H1 (cell line): Measurements from ENCODE around the gene CSAG1. TPM values are rescaled to one million over a fixed set of nuclear protein-coding genes. Genes with fewer than 3 reads are reported as not detected.

Experiments used
- CTCF ChIA-PET: fragments of 300-600 bp; sonication (Branson Sonifier 250); formaldehyde crosslinking; loops from one replicate; lab custom pipeline; 2021; ENCODE audit not compliant: partially characterized antibody; lab: Charles Lee
- POLR2A ChIA-PET: fragments of 300-600 bp; sonication (Branson Sonifier 250); formaldehyde crosslinking; loops from one replicate; lab custom pipeline; 2021; ENCODE audit warnings: inconsistent platforms; ENCODE audit not compliant: partially characterized antibody; lab: Charles Lee
- DNase-seq, 2 experiments: peaks; one replicate each; pipeline versions ENCODE4 v3.0.0 to v3.0.0-alpha.2; 2010 to 2022; ENCODE audit warnings: low spot score in 2 of 2, low read depth in 1 of 2, mixed read lengths in 1 of 2
- FAIRE-seq: peaks from 2 replicates; lab custom pipeline; 2011; peaks lifted over from hg19 to GRCh38; lab: Jason Lieb, UNC
- H2AFZ ChIP-seq: 2 replicates; pipeline ENCODE4 v1.8.1; 2012; ENCODE audit warnings: low read length, inconsistent platforms
- H2AK5ac ChIP-seq: 2 replicates; pipeline ENCODE4 v1.6.1; 2013; ENCODE audit warnings: low read depth, low read length
- H2BK120ac ChIP-seq: replicated peaks from 2 replicates; pipeline ENCODE3; 2013; ENCODE audit warnings: low read depth, low read length, inconsistent platforms
- H2BK12ac ChIP-seq: 2 replicates; pipeline ENCODE4 v1.6.1; 2013; ENCODE audit warnings: low read depth, low read length
- H2BK15ac ChIP-seq: 2 replicates; pipeline ENCODE4 v1.6.1; 2013; ENCODE audit warnings: low read length
- H2BK20ac ChIP-seq: 2 replicates; pipeline ENCODE4 v1.6.1; 2013; ENCODE audit warnings: low read length
- H2BK5ac ChIP-seq: 2 replicates; pipeline ENCODE4 v1.6.1; 2013; ENCODE audit warnings: low read depth, low read length
- H3K14ac ChIP-seq: 2 replicates; pipeline ENCODE4 v1.6.1; 2013; ENCODE audit warnings: inconsistent platforms; ENCODE audit not compliant: insufficient read length
- H3K18ac ChIP-seq: 2 replicates; pipeline ENCODE4 v1.6.1; 2013; ENCODE audit warnings: low read length; ENCODE audit errors: extremely low read depth
- H3K23ac ChIP-seq: 2 replicates; pipeline ENCODE4 v1.6.1; 2013; ENCODE audit warnings: inconsistent platforms; ENCODE audit not compliant: insufficient read length
- H3K23me2 ChIP-seq: 2 replicates; pipeline ENCODE4 v1.6.1; 2013; ENCODE audit warnings: low read depth, low read length
- H3K27ac ChIP-seq: 2 replicates; pipeline ENCODE4 v1.6.1; 2011; ENCODE audit warnings: low read depth, low read length, inconsistent platforms
- H3K27me3 ChIP-seq, 4 experiments: replicated peaks in 1 of 4; 1 replicate in 1 of 4; 2 replicates in 3 of 4; pipeline versions ENCODE4 v1.6.1 to v1.8.1; 2011 to 2013; ENCODE audit warnings: low read length in 3 of 4, mild to moderate bottlenecking in 3 of 4, inconsistent platforms in 2 of 4, mixed read lengths in 2 of 4, moderate library complexity in 1 of 4; ENCODE audit not compliant: control insufficient read depth in 3 of 4, insufficient read depth in 3 of 4; ENCODE audit errors: extremely low read depth in 1 of 4
- H3K36me3 ChIP-seq, 4 experiments: 2 replicates each; pipeline versions ENCODE4 v1.6.1 to v1.8.1; 2011 to 2013; ENCODE audit warnings: mild to moderate bottlenecking in 4 of 4, low read length in 3 of 4, moderate library complexity in 2 of 4, control low read depth in 1 of 4, inconsistent platforms in 1 of 4; ENCODE audit not compliant: insufficient read depth in 4 of 4, control insufficient read depth in 2 of 4
- H3K4ac ChIP-seq: replicated peaks from 2 replicates; pipeline ENCODE3; 2013; ENCODE audit warnings: low read length, low read depth, mixed read lengths, inconsistent platforms; ENCODE audit not compliant: insufficient read length
- H3K4me1 ChIP-seq, 4 experiments: replicated peaks in 1 of 4; 1 replicate in 1 of 4; 2 replicates in 3 of 4; pipeline versions ENCODE4 v1.6.1 to v1.8.1; 2011 to 2013; ENCODE audit warnings: low read length in 3 of 4, inconsistent platforms in 2 of 4, mixed read lengths in 1 of 4; ENCODE audit not compliant: insufficient read depth in 4 of 4, control insufficient read depth in 3 of 4
- H3K4me2 ChIP-seq, 2 experiments: 2 replicates each; pipeline versions ENCODE4 v1.6.1 to v1.8.1; 2011 to 2013; ENCODE audit warnings: low read depth in 2 of 2, low read length in 2 of 2, control low read depth in 1 of 2, inconsistent platforms in 1 of 2, mild to moderate bottlenecking in 1 of 2; ENCODE audit not compliant: insufficient read depth in 1 of 2
- H3K4me3 ChIP-seq, 4 experiments: fragments of 200-600, 300-600 bp in 1 of 4; sonication (generic), shearing (Covaris generic), sonication (Bioruptor Twin) in 1 of 4; 2 replicates each; pipeline versions ENCODE4 v1.5.1 to v1.8.1; 2011 to 2016; ENCODE audit warnings: low read length in 4 of 4, low read depth in 3 of 4, control low read depth in 2 of 4, inconsistent platforms in 2 of 4, mild to moderate bottlenecking in 2 of 4, mixed read lengths in 1 of 4, moderate library complexity in 1 of 4; ENCODE audit not compliant: insufficient read depth in 2 of 4; ENCODE audit errors: extremely low read depth in 1 of 4
- H3K56ac ChIP-seq: replicated peaks from 2 replicates; pipeline ENCODE3; 2013; ENCODE audit warnings: low read depth, mild to moderate bottlenecking, mixed read lengths, low read length, inconsistent platforms; ENCODE audit not compliant: insufficient read length
- H3K79me1 ChIP-seq: 2 replicates; pipeline ENCODE4 v1.6.1; 2013; ENCODE audit warnings: low read depth, low read length, control low read depth
- H3K79me2 ChIP-seq, 2 experiments: 2 replicates each; pipeline versions ENCODE4 v1.6.1 to v1.8.1; 2012 to 2013; ENCODE audit warnings: low read length in 2 of 2, mild to moderate bottlenecking in 2 of 2, inconsistent platforms in 1 of 2; ENCODE audit not compliant: insufficient read depth in 2 of 2, control insufficient read depth in 1 of 2
- H3K9ac ChIP-seq, 4 experiments: replicated peaks in 1 of 4; 1 replicate in 1 of 4; 2 replicates in 3 of 4; pipeline versions ENCODE4 v1.6.1 to v1.8.1; 2011 to 2013; ENCODE audit warnings: low read depth in 3 of 4, low read length in 3 of 4, control low read depth in 2 of 4, mild to moderate bottlenecking in 2 of 4, moderate library complexity in 2 of 4, inconsistent platforms in 1 of 4; ENCODE audit errors: extremely low read depth in 1 of 4
- H3K9me3 ChIP-seq, 2 experiments: 2 replicates each; pipeline versions ENCODE4 v1.6.1 to v1.8.1; 2012 to 2013; ENCODE audit warnings: mild to moderate bottlenecking in 2 of 2, moderate library complexity in 2 of 2, control low read depth in 1 of 2, inconsistent platforms in 1 of 2, low read depth in 1 of 2, low read length in 1 of 2, mixed read lengths in 1 of 2; ENCODE audit not compliant: insufficient read depth in 2 of 2
- H4K20me1 ChIP-seq, 2 experiments: replicated peaks in 1 of 2; 2 replicates each; pipeline versions ENCODE3 to v1.8.1; 2011 to 2013; ENCODE audit warnings: inconsistent platforms in 2 of 2, low read length in 2 of 2, mild to moderate bottlenecking in 1 of 2; ENCODE audit not compliant: insufficient read depth in 2 of 2, control insufficient read depth in 1 of 2
- H4K5ac ChIP-seq: 2 replicates; pipeline ENCODE4 v1.6.1; 2013; ENCODE audit warnings: low read length, low read depth, mixed read lengths, inconsistent platforms; ENCODE audit not compliant: insufficient read length
- H4K8ac ChIP-seq: 2 replicates; pipeline ENCODE4 v1.8.0; 2013; ENCODE audit warnings: mild to moderate bottlenecking, moderate library complexity, low read length, inconsistent platforms; ENCODE audit not compliant: insufficient read depth; ENCODE audit errors: extremely low read depth
- H4K91ac ChIP-seq: replicated peaks from 2 replicates; pipeline ENCODE3; 2013; ENCODE audit warnings: low read length, mixed read lengths, inconsistent platforms; ENCODE audit not compliant: insufficient read length
- ATF2 ChIP-seq: IDR thresholded peaks from 2 replicates; pipeline ENCODE4 v1.6.1; 2012; ENCODE audit warnings: low read length, inconsistent platforms
- NRF1 ChIP-seq: IDR thresholded peaks from 2 replicates; pipeline ENCODE4 v1.6.1; 2011; ENCODE audit warnings: mild to moderate bottlenecking, low read depth, low read length, improper control_type of control experiment
- PHF8 ChIP-seq: fragments of 200-600 bp; sonication (generic); conservative IDR thresholded peaks from 2 replicates; pipeline ENCODE4 v1.7.1; 2012; ENCODE audit warnings: low read depth, mild to moderate bottlenecking, inconsistent platforms, low read length, moderate library complexity
- POLR2AphosphoS5 ChIP-seq: IDR thresholded peaks from 2 replicates; pipeline ENCODE4 v1.6.1; 2011; ENCODE audit warnings: low read depth, low read length
- RBBP5 ChIP-seq: IDR thresholded peaks from 2 replicates; pipeline ENCODE4 v1.7.1; 2012; ENCODE audit warnings: low read depth, mild to moderate bottlenecking, inconsistent platforms, low read length, moderate library complexity, borderline replicate concordance
- RFX5 ChIP-seq: IDR thresholded peaks from 2 replicates; pipeline ENCODE4 v1.6.1; 2011; ENCODE audit warnings: low read depth, low read length, improper control_type of control experiment, borderline replicate concordance
- SP4 ChIP-seq: IDR thresholded peaks from 2 replicates; pipeline ENCODE4 v1.6.1; 2012; ENCODE audit warnings: low read length, inconsistent platforms
- TAF1 ChIP-seq: IDR thresholded peaks from 2 replicates; pipeline ENCODE4 v1.6.1; 2011; ENCODE audit warnings: mild to moderate bottlenecking, low read depth, low read length
- WGBS, 2 experiments: shearing (Covaris generic) in 1 of 2; methylation state at CpG; one replicate each; pipeline versions ENCODE4 v1.1.6 to v1.1.7; 2013 to 2015; ENCODE audit warnings: low lambda C conversion rate in 2 of 2, mixed read lengths in 2 of 2, inconsistent platforms in 1 of 2, low coverage in 1 of 2, missing lambda C conversion rate in 1 of 2; ENCODE audit not compliant: insufficient replicate concordance in 2 of 2, insufficient coverage in 1 of 2, insufficient read length in 1 of 2; ENCODE audit errors: extremely low coverage in 1 of 2, missing lambda C conversion rate in 1 of 2; 5-methylcytosine and 5-hydroxymethylcytosine counted together
- polyA plus RNA-seq, 7 experiments: library from polyadenylated mRNA; depleted of rRNA in 3 of 7; stranded (reverse) in 5 of 7; unstranded in 2 of 7; fragments of >200 nt in 5 of 7; fragments of 200-250 nt in 2 of 7; gene quantifications; 1 replicate in 5 of 7; 2 replicates in 1 of 7; 4 replicates in 1 of 7; pipeline versions ENCODE4 v1.2.1 to v1.2.3, GENCODE V29; 2011 to 2013; ENCODE audit warnings: missing spikeins in 2 of 7, mixed read lengths in 2 of 7
- total RNA-seq: library from RNA; stranded (reverse); fragmentation: NEBNext Ultra II Directional; extraction: Animal tissue kit (Norgen Biotek cat#: 25700); gene quantifications from 2 replicates; pipeline ENCODE4 v1.2.1, GENCODE V29; 2021

Gene CSAG1
- total and polyA plus RNA-seq, 2 of the 8 experiments (the other 6 are each of a cell fraction or from before 2014, with no cell fraction given) = not detected

GRCh38 chrX:152738560-152738959, 5.0 kb upstream of the CSAG1 start:
- Histone ChIP-seq H4K91ac (no peak overlapping the region), H2BK20ac (no peak overlapping the region), H4K8ac (no peak overlapping the region), H3K23me2 (no peaks in the 10 kb centered on the region), H2BK12ac (no peak overlapping the region), H3K27ac (no peak overlapping the region), H3K9ac (no peak overlapping the region), H3K56ac (no peak overlapping the region), H3K23ac (no peak overlapping the region), H3K4me2 (no peak overlapping the region), H4K5ac (no peak overlapping the region), H2BK15ac (no peak overlapping the region), H3K36me3 (no peaks in the 10 kb centered on the region), H2BK5ac (no peak overlapping the region), H3K27me3 (no peaks in the 10 kb centered on the region), H3K79me1 (no peaks in the 10 kb centered on the region)
- ChIA-PET CTCF (no interaction called here), POLR2A (no interaction called here)
- FAIRE-seq = no peak
- 84% methylated on average over 5 of the region's 5 CpGs; no CpG with 5 or more reads in 1 of the 2 experiments for WGBS, 2 experiments
- TF ChIP-seq SP4 = no peak
- no peak for TF ChIP-seq NRF1
- no peak for TF ChIP-seq PHF8
- no peak for TF ChIP-seq RBBP5
- TF ChIP-seq ATF2 = no peak
- no peak for TF ChIP-seq RFX5
- no peak for TF ChIP-seq TAF1
- no peak for TF ChIP-seq POLR2AphosphoS5
- TF ChIP-seq, all 59 proteins: peak for 0
- Histone ChIP-seq H3K14ac (no peak overlapping the region), H2AK5ac (no peak overlapping the region), H3K4me3 (no peak overlapping the region), H3K4ac (no peak overlapping the region), H2BK120ac (no peak overlapping the region), H2AFZ (no peak overlapping the region), H3K9me3 (no peaks in the 10 kb centered on the region), H3K79me2 (no peaks in the 10 kb centered on the region), H4K20me1 (no peaks in the 10 kb centered on the region), H3K18ac (no peak overlapping the region), H3K4me1 (no peaks in the 10 kb centered on the region)
- DNase-seq = no peak
